GM19043 (cell line): ENCODE data around the gene PCGF2.

Experiments used
- ATAC-seq: cut with Tn5 transposase; IDR thresholded peaks from one replicate; pipeline ENCODE4 v1.9.1; 2021; ENCODE audit warnings: low read depth; ENCODE audit not compliant: unreplicated experiment

PCGF2 gene

DNA sequence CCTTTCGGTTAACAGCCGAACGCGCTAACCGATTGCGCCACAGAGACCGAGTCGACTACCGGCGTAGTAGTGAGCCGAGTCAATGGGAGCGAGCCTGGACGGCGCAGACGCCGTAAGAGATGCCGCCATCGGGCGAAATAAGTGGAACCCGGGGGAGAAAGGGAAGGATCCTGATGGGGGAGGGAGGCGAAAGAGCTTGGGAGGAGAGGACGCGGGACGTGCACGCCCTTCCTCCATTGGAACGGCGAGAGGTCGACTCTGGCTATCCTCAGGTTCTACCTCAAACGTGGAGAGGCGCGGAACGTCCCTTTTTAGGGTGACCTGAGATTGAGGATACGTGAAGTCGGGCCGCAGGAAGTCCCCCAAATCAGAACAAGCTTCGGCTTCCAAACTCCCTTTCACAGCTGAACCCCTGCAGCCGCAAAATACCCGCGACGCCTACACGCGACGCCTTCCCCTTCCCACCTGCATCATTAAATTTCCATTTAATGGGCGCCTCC is 3.7 kb upstream of the PCGF2 start:
- no peak for ATAC-seq

DNA sequence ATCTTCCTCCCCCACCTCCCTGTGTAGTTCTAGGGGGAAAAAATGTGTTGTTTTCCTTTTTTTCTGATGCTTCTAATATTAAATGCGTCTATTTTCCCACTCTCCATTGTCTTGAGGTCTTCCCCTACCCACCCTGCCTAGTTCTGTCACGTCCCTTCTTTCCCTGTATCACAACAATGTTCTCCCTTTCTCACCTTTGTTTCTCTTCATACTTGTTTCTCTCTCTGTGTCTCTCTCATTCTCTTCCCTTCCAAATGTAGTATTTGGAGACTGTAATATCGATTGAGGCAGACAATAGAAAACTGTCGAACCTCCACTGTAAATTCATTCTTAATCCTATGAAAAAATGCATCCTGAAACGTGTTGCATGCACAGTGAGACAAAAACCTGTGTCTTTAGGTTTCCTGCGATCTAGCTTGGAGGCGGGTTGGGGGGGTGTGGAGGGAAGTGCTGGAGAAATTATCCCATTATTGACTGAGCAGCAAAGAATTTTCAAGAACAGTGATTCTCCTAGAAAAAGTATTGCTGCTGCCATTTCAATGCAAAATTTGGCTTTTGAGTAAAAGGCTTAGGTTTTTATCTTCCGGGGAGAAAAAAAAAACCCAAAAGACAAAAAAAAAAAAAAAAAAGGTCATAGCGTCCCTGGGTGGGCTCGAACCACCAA is 3.1 kb upstream of the PCGF2 start:
- ATAC-seq: no peak

DNA sequence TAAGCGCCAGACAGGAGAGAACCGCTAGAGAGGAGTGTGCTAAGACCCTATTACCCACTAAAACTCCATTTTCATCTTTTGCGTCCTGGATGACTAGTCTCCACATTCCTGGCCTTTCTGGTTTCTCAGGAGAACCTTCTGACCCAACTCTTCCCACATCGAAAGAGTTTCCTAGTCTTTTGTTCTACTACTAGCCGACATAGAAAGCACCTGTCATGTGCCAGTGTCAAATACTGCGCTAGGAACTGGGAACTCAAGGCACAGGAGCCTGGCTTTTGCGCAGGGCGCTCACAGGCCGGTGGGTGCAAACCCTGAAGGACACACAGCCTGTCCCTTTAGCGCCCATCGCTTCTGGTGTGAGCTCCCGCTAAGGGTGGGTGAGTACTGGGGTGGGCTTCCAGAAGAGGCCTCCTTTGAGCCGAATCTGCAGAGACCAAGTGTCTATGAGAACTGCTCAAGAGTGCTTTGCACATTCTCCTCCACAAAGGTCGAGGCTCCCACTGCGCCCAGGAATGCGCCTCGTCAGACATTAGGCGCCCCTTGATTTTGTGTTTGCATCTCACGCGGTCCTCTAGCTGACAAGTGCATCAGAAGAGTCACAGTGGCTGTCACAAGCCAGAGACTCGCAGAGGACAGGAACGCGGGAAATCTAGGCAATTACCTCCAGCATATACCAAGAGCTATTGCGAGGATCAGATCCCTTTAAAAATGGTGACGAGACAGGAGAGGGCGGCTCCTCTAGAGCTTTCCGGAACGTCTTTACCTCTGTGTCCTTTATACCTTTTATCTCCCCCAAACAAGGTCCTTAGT is 2.4 kb upstream of the PCGF2 start:
- no peak for ATAC-seq

DNA sequence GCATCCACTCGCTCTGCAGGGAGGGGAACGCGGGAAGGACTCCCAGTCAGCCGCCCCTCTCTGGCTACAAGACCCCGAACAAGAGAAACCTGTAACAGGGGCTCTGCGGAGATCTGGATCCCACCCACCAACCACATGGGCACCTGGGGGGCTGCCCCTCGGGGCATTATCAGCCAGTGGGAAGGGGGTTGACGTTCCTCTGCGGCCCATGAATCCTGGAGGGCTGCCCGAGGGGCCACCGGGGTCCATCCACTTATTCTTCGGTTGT is 1.8 kb upstream of the PCGF2 start:
- ATAC-seq: no peak

- ATAC-seq: no peak
These were observed 1.3 kb upstream of the PCGF2 start for GRCh38 chr17:38749223-38750043.

- ATAC-seq: no peak
These were observed 721 bp upstream of the PCGF2 start for GRCh38 chr17:38748892-38749222.

GRCh38 chr17:38747463-38748148 is 530 bp downstream of the PCGF2 start:
- ATAC-seq: no peak

GRCh38 chr17:38746849-38747462 is 1.2 kb downstream of the PCGF2 start:
- no peak for ATAC-seq

- ATAC-seq: no peak
These were observed 1.9 kb downstream of the PCGF2 start for GRCh38 chr17:38746004-38746848.

GRCh38 chr17:38745545-38745944 is 2.6 kb downstream of the PCGF2 start:
- no peak for ATAC-seq

GRCh38 chr17:38743556-38744171 is 4.5 kb downstream of the PCGF2 start:
- no peak for ATAC-seq

GRCh38 chr17:38742411-38743308 is 5.5 kb downstream of the PCGF2 start:
- ATAC-seq: no peak

GRCh38 chr17:38741921-38742410 is 6.2 kb downstream of the PCGF2 start:
- ATAC-seq: no peak

DNA sequence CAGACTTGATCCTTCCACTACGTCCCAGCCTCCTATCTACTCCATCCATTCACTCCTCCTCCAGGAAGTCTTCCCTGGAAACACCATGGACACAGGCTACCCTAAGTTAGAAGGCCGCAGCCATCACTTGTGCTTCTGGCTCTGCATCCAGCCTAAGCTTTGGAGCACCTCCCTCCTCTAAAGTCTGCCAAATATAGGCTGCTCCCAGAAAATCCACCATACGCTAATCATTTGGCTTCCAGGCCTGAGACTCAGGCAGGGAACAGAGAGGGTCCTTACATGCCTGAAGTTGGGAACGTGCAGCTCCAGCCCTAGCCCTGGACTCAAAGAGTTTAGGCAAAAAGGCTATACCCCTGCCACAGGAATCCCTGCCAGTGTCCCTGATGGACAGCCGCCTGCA is 6.7 kb downstream of the PCGF2 start:
- no peak for ATAC-seq

- ATAC-seq: no peak
These were observed 7.3 kb downstream of the PCGF2 start for GRCh38 chr17:38740806-38741205.

DNA sequence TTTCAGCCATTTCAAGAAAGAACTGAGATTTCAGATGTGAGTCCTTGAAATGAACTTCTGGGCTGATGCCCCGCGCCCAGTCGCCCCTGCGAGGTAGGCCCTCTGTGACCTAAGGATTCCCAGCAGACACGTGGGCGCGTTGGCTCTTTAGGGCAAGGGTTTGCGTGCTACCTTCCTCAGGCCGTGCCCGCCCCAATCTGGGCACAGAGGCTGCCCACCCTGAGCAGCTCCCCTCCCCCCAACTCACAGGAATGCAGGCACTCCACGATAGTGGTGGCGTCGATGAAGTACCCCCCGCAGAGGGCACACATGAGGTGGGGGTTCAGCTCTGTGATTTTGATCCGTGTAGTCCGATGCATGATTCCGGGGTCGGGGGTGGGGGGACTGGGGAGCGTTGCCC is 8.1 kb downstream of the PCGF2 start:
- no peak for ATAC-seq

DNA sequence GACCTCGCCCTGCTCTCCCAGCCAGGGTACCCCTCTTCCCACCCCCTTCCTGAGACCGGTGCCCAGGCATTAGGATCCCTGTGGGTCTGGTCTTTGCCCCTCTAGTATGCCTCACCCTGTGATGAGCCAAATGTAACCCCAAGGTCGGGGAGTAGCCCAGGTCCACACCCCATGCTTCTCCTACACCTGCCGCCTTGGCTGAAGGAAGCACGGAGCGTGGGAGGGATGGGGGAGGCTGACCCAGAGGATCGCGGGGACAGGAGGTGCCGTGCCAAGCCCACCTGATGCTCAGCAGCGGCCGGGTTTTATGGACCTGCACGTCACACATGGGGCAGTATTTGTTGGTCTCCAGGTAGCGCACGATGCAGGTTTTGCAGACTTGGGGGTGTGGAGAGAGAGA is 8.8 kb downstream of the PCGF2 start:
- ATAC-seq: no peak

DNA sequence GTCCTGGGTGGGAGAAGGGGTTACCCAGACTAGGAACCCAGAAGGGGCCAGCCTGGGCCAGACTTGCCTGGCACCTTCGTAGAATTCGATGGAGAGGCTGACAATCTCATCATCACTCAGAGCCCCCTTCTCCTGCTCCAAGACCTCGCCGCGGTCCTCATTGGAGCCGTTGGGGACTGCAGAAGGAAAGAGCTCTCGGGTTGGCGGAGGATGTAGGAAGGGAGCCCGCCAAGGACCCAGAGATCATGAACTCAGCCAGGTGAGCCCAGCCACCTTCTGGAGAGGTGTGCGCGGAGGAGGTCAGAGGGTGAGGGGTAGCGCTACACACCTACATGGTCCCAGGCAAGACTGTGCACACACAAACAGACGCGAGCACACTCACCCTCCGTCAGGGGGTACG is 9.4 kb downstream of the PCGF2 start:
- ATAC-seq: no peak
